ENCODE measurements around the gene MED15. TPM values are rescaled to one million over a fixed set of nuclear protein-coding genes. Genes with fewer than 3 reads are reported as not detected.
A peak's percentile ranks its signal among the peaks of the same experiment; 100 is the strongest.

The MED15 gene
- total RNA-seq, 1 donor from 2014 or later, result 16.1 TPM

- peak in 1 of 2 donors; percentile 71 for DNase-seq (ENCODE audit: low read depth in 2 of 2)
Measured at GRCh38 chr22:20551805-20552442, 44.5 kb downstream of the MED15 start.

- DNase-seq (ENCODE audit: low read depth in 2 of 2), result peak; percentile 80 to 87
Measured at GRCh38 chr22:20552443-20553401, 45.3 kb downstream of the MED15 start.

- DNase-seq (ENCODE audit: low read depth in 2 of 2), result no peak
Measured at GRCh38 chr22:20553947-20554741, 46.7 kb downstream of the MED15 start.

- DNase-seq (ENCODE audit: low read depth in 2 of 2), result no peak
Measured at GRCh38 chr22:20554824-20555223, 47.4 kb downstream of the MED15 start.

- DNase-seq (ENCODE audit: low read depth in 2 of 2), result no peak
Measured at GRCh38 chr22:20558534-20558933, 51.1 kb downstream of the MED15 start.

GRCh38 chr22:20559174-20559760 is 51.9 kb downstream of the MED15 start:
- DNase-seq (ENCODE audit: low read depth in 2 of 2), result no peak

GRCh38 chr22:20560716-20561115 is 53.3 kb downstream of the MED15 start:
- DNase-seq (ENCODE audit: low read depth in 2 of 2), result no peak

GRCh38 chr22:20561882-20562281 is 54.5 kb downstream of the MED15 start:
- no peak for DNase-seq (ENCODE audit: low read depth in 2 of 2)

GRCh38 chr22:20562607-20563465 is 55.4 kb downstream of the MED15 start:
- no peak for DNase-seq (ENCODE audit: low read depth in 2 of 2)

- DNase-seq (ENCODE audit: low read depth in 2 of 2), result no peak
Measured at GRCh38 chr22:20563466-20563906, 56.1 kb downstream of the MED15 start.

- no peak for DNase-seq (ENCODE audit: low read depth in 2 of 2)
Measured at GRCh38 chr22:20563941-20564371, 56.5 kb downstream of the MED15 start.

GRCh38 chr22:20565079-20565734 is 57.8 kb downstream of the MED15 start:
- DNase-seq (ENCODE audit: low read depth in 2 of 2), result no peak

GRCh38 chr22:20565761-20566160 is 58.4 kb downstream of the MED15 start:
- DNase-seq (ENCODE audit: low read depth in 2 of 2), result no peak

- no peak for DNase-seq (ENCODE audit: low read depth in 2 of 2)
Measured at GRCh38 chr22:20566420-20567260, 59.2 kb downstream of the MED15 start.

- DNase-seq (ENCODE audit: low read depth in 2 of 2), result no peak
Measured at GRCh38 chr22:20567371-20567847, 60.0 kb downstream of the MED15 start.

GRCh38 chr22:20567993-20568417 is 60.6 kb downstream of the MED15 start:
- DNase-seq (ENCODE audit: low read depth in 2 of 2), result peak in 1 of 2 donors; percentile 30

GRCh38 chr22:20568502-20569058 is 61.2 kb downstream of the MED15 start:
- DNase-seq (ENCODE audit: low read depth in 2 of 2), result no peak
